Loucy (cell line): ENCODE results near the gene ALPK1.

Experiments used
- EZH2phosphoT487 ChIP-seq: fragments of 200-600 bp; IDR thresholded peaks from 2 replicates; pipeline ENCODE4 v1.6.1; 2018; ENCODE audit warnings: antibody characterized with exemption, mild to moderate bottlenecking, moderate library complexity, borderline replicate concordance
- TF ChIP-seq, protein P1 (sequence below): fragments of 200-600 bp; sonication (generic); conservative IDR thresholded peaks from 2 replicates; pipeline ENCODE4 v1.5.1; 2014; ENCODE audit warnings: mild to moderate bottlenecking, antibody characterized with exemption, low read length

DNA sequence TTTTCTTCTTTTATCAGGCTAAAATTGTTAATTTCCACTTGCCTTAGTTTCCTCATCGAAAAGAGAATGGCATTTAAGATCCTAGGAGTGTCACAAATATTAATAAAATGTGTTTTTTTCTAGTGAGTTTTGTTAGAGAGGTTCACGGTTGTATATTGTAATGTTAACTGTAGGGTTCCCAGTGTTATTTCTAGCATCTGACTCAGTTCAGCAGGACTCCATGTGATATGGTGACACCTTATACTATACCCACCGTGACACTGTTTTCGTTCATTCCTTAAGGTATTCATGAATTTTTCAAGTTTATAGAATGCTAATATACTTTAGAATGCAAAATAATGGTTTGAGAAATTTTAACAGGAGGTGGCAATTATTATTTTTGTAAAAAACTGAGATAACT is 128.7 kb downstream of the ALPK1 start:
- TF ChIP-seq, protein P1, sequence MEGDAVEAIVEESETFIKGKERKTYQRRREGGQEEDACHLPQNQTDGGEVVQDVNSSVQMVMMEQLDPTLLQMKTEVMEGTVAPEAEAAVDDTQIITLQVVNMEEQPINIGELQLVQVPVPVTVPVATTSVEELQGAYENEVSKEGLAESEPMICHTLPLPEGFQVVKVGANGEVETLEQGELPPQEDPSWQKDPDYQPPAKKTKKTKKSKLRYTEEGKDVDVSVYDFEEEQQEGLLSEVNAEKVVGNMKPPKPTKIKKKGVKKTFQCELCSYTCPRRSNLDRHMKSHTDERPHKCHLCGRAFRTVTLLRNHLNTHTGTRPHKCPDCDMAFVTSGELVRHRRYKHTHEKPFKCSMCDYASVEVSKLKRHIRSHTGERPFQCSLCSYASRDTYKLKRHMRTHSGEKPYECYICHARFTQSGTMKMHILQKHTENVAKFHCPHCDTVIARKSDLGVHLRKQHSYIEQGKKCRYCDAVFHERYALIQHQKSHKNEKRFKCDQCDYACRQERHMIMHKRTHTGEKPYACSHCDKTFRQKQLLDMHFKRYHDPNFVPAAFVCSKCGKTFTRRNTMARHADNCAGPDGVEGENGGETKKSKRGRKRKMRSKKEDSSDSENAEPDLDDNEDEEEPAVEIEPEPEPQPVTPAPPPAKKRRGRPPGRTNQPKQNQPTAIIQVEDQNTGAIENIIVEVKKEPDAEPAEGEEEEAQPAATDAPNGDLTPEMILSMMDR: no peak
- TF ChIP-seq EZH2phosphoT487: no peak
